Naive thymus-derived CD4-positive, alpha-beta T cell (primary cell): ENCODE results near the gene TMPRSS4. TPM values are rescaled to one million over a fixed set of nuclear protein-coding genes. Genes with fewer than 3 reads are reported as not detected.

ENCODE experiments used
- ATAC-seq: fragments of 150-1000 bp; cut with Tn5 transposase; 2 replicates; pipeline ENCODE4 v1.10.0; 2021; ENCODE audit warnings: mild to moderate bottlenecking, moderate library complexity
- CTCF ChIA-PET: fragments of 350-600 bp; sonication (Branson Sonifier 250); formaldehyde crosslinking; loops from one replicate; lab custom pipeline; 2021; ENCODE audit warnings: antibody characterized with exemption; lab: Charles Lee
- POLR2A ChIA-PET: fragments of 350-600 bp; sonication (Branson Sonifier 250); formaldehyde crosslinking; loops from one replicate; lab custom pipeline; 2021; ENCODE audit warnings: antibody characterized with exemption, inconsistent platforms; lab: Charles Lee
- DNase-seq, 9 donors: peaks; one replicate each; pipeline versions ENCODE4 v3.0.0 to v3.0.0-alpha.2; 2020 to 2022; ENCODE audit warnings: mixed read lengths in 1 of 9
- H3K27ac ChIP-seq: one replicate; pipeline ENCODE4 v1.7.0; 2013; ENCODE audit warnings: mild to moderate bottlenecking, low read depth, low read length, moderate library complexity
- H3K27me3 ChIP-seq, 2 donors: one replicate each; pipeline ENCODE4 v1.7.0; 2013; ENCODE audit warnings: low read length in 2 of 2, mild to moderate bottlenecking in 2 of 2, moderate library complexity in 2 of 2; ENCODE audit not compliant: control insufficient read depth in 2 of 2, insufficient read depth in 2 of 2
- H3K36me3 ChIP-seq, 3 experiments: 1 replicate in 2 of 3; 2 replicates in 1 of 3; pipeline ENCODE4 v1.7.0; 2013; ENCODE audit warnings: low read length in 3 of 3, mild to moderate bottlenecking in 3 of 3, moderate library complexity in 1 of 3; ENCODE audit not compliant: insufficient read depth in 3 of 3, control insufficient read depth in 2 of 3
- H3K4me1 ChIP-seq, 2 donors: one replicate each; pipeline ENCODE4 v1.7.0; 2013; ENCODE audit warnings: low read length in 2 of 2, mild to moderate bottlenecking in 2 of 2, moderate library complexity in 1 of 2; ENCODE audit not compliant: control insufficient read depth in 2 of 2, insufficient read depth in 2 of 2
- H3K4me3 ChIP-seq: 2 replicates; pipeline ENCODE4 v1.7.0; 2013; ENCODE audit warnings: mild to moderate bottlenecking, low read length
- H3K9me3 ChIP-seq, 3 experiments: 1 replicate in 2 of 3; 2 replicates in 1 of 3; pipeline ENCODE4 v1.7.0; 2013; ENCODE audit warnings: low read length in 3 of 3; ENCODE audit not compliant: control insufficient read depth in 2 of 3
- H3K27ac Mint-ChIP-seq, 9 donors: one replicate each; pipeline ENCODE4 v1.8.0; 2020 to 2022; ENCODE audit warnings: mixed read lengths in 9 of 9, mild to moderate bottlenecking in 8 of 9, moderate library complexity in 5 of 9, inconsistent platforms in 2 of 9
- H3K27me3 Mint-ChIP-seq, 5 donors: one replicate each; pipeline ENCODE4 v1.8.0; 2021 to 2022; ENCODE audit warnings: mixed read lengths in 5 of 5, mild to moderate bottlenecking in 1 of 5
- H3K36me3 Mint-ChIP-seq, 5 donors: one replicate each; pipeline ENCODE4 v1.8.0; 2020 to 2022; ENCODE audit warnings: mixed read lengths in 5 of 5, mild to moderate bottlenecking in 3 of 5, inconsistent platforms in 1 of 5
- H3K4me1 Mint-ChIP-seq, 7 donors: one replicate each; pipeline ENCODE4 v1.8.0; 2020 to 2022; ENCODE audit warnings: mixed read lengths in 7 of 7, mild to moderate bottlenecking in 3 of 7, inconsistent platforms in 1 of 7
- H3K4me3 Mint-ChIP-seq, 10 donors: one replicate each; pipeline ENCODE4 v1.8.0; 2020 to 2022; ENCODE audit warnings: mild to moderate bottlenecking in 10 of 10, mixed read lengths in 10 of 10, moderate library complexity in 6 of 10, inconsistent platforms in 2 of 10
- H3K9me3 Mint-ChIP-seq, 11 donors: one replicate each; pipeline ENCODE4 v1.8.0; 2020 to 2022; ENCODE audit warnings: mixed read lengths in 11 of 11, mild to moderate bottlenecking in 4 of 11, inconsistent platforms in 1 of 11, moderate library complexity in 1 of 11
- intact Hi-C, 2 donors: fragments of 100-400 bp; cut with micrococcal nuclease; formaldehyde crosslinking; loops; one replicate each; pipeline ENCODE4 v1.15.1; 2023
- polyA plus RNA-seq, 2 donors: library from polyadenylated mRNA; unstranded; fragments of 300-500 nt; fragmentation: Illumina TruSeq; gene quantifications; one replicate each; pipeline ENCODE4 v1.2.3, GENCODE V29; 2021
- total RNA-seq, 6 experiments: library from RNA in 5 of 6; stranded (reverse) in 5 of 6; gene quantifications; 1 replicate in 5 of 6; 2 replicates in 1 of 6; pipeline ENCODE4 v1.2.3 and lab custom pipeline; 2021 to 2026

The TMPRSS4 gene
- total and polyA plus RNA-seq, 7 experiments from 2014 or later, result not detected

DNA sequence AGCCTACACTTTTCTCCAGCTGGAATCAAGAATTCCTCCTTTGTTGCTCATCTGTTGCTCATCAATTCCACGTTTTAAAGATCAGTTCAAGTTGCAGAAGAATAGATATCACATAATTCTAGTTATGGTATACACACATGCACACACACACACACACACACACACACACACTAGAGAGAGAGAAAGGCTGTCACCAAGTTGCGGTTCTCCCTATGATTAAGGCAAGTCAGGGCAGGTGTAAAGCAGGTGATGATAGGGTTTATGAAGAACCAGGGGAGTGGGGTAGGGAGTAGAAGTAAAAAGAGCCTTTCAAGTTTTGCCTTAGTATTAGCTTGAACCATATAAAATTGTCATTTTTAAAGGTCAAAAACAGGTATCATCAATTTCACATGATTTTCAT lies 31.7 kb upstream of the TMPRSS4 start:
- no peaks in the 10 kb centered on the region for H3K9me3 ChIP-seq
- intact Hi-C loops, result no loop called here
- Mint-ChIP-seq H3K36me3 (peaks cover 0 to 10% (median 0%) of the 10 kb centered on the region in 5 donors), H3K27ac (peak overlapping the region; percentile 67 to 94 (median 88)), H3K4me1 (peaks cover 61 to 90% (median 81%) of the 10 kb centered on the region in 7 donors), H3K27me3 (no peaks in the 10 kb centered on the region), H3K9me3 (no peaks in the 10 kb centered on the region), H3K4me3 (peak overlapping the region in 7 of 10 donors; percentile 0 to 66 (median 42))
- CTCF ChIA-PET, result interaction anchor here (0.6 to 4.7 kb wide), 8 partner anchors 8 to 202 kb away, joined by 3 to 28 read pairs (median 5); no protein-coding TSS in a partner anchor
- DNase-seq (no peak), ATAC-seq (no peak)
- H3K27me3 ChIP-seq, result no peaks in the 10 kb centered on the region
- peaks cover 75 to 76% of the 10 kb centered on the region in 2 donors for H3K4me1 ChIP-seq
- H3K4me3 ChIP-seq, result no peak overlapping the region
- POLR2A ChIA-PET, result interaction anchor here (0.6 to 6.2 kb wide), 9 partner anchors 10 to 94 kb away, joined by 3 to 61 read pairs (median 5); partner anchors contain the start of gene IL10RA
- peak overlapping the region; percentile 68 for H3K27ac ChIP-seq
- no peaks in the 10 kb centered on the region for H3K36me3 ChIP-seq

- H3K4me1 ChIP-seq, result peaks cover 86 to 87% of the 10 kb centered on the region in 2 donors
- intact Hi-C loops, result loop anchor here (1.0 kb wide), 4 partner anchors 39 to 93 kb away; no protein-coding TSS in a partner anchor
- Mint-ChIP-seq H3K4me3 (peak overlapping the region in 9 of 10 donors; percentile 26 to 66 (median 44)), H3K36me3 (peaks cover 0 to 6% (median 0%) of the 10 kb centered on the region in 5 donors), H3K9me3 (no peaks in the 10 kb centered on the region), H3K27me3 (no peaks in the 10 kb centered on the region), H3K4me1 (peaks cover 69 to 96% (median 87%) of the 10 kb centered on the region in 7 donors), H3K27ac (peak overlapping the region; percentile 68 to 94 (median 87))
- ChIA-PET POLR2A (interaction anchor here (0.6 to 6.2 kb wide), 11 partner anchors 13 to 899 kb away, joined by 3 to 61 read pairs (median 6); partner anchors contain the start of gene IL10RA), CTCF (interaction anchor here (1.2 to 4.7 kb wide), 4 partner anchors 94 to 239 kb away, joined by 3 to 28 read pairs (median 8); no protein-coding TSS in a partner anchor)
- no peaks in the 10 kb centered on the region for H3K27me3 ChIP-seq
- peak overlapping the region; percentile 68 for H3K27ac ChIP-seq
- H3K36me3 ChIP-seq, result no peaks in the 10 kb centered on the region
- H3K4me3 ChIP-seq, result no peak overlapping the region
- ATAC-seq, result peak; percentile 90
- H3K9me3 ChIP-seq, result no peaks in the 10 kb centered on the region
- peak in 7 of 9 donors; percentile 44 to 71 (median 52) for DNase-seq
Observed at GRCh38 chr11:118046051-118046963, 30.6 kb upstream of the TMPRSS4 start.

DNA sequence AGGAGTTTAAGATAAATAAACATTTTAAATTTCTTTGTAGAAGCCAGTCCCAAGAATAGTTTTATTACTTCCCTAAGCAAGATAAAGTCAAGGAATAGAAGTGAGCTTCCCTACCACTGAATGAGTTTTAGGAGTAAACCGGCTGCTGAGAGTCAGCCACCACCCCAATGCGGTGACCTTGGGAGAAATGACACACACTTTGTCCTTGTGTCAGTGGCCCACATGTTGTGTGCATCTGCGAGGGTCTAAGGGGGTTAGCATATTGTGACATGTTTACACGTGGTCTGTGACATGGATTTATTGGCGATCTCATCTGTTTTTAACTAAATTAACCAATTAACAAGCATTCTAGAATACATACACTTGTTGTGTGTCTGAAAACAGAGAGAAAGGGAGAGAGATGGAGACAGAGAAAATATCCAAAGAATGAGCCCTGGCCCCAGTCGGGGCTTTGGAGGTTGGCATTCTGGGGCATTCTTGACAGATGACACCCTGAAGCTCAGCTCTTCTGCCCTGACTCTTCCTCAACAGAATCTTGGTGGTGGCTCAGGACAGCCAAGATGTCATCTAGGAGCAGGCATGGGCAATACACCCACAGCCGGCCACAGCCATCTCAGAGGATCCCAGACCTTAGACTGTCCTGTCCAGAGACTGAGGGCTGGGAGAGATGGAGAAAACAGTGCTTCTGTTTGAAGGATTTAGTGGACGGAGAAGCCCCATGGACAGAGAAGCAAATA lies 29.7 kb upstream of the TMPRSS4 start:
- no peaks in the 10 kb centered on the region for H3K9me3 ChIP-seq
- H3K4me1 Mint-ChIP-seq, result peaks cover 69 to 96% (median 90%) of the 10 kb centered on the region in 7 donors
- peak overlapping the region; percentile 5 for H3K27ac ChIP-seq
- H3K27me3 ChIP-seq, result no peaks in the 10 kb centered on the region
- no peak for ATAC-seq
- H3K36me3 Mint-ChIP-seq, result peaks cover 0 to 4% (median 0%) of the 10 kb centered on the region in 5 donors
- H3K4me3 ChIP-seq, result no peak overlapping the region
- peak overlapping the region in 8 of 10 donors; percentile 23 to 66 (median 40) for H3K4me3 Mint-ChIP-seq
- H3K4me1 ChIP-seq, result peaks cover 86 to 90% of the 10 kb centered on the region in 2 donors
- intact Hi-C loops, result loop anchor here (1.0 kb wide), 4 partner anchors 40 to 94 kb away; no protein-coding TSS in a partner anchor
- H3K27me3 Mint-ChIP-seq, result no peaks in the 10 kb centered on the region
- no peaks in the 10 kb centered on the region for H3K9me3 Mint-ChIP-seq
- DNase-seq, result no peak
- POLR2A ChIA-PET, result interaction anchor here (0.6 to 6.2 kb wide), 10 partner anchors 40 to 899 kb away, joined by 3 to 61 read pairs (median 6); partner anchors contain the start of gene IL10RA
- H3K27ac Mint-ChIP-seq, result peak overlapping the region; percentile 74 to 94 (median 87)
- CTCF ChIA-PET, result interaction anchor here (1.0 to 4.7 kb wide), 6 partner anchors 25 to 240 kb away, joined by 3 to 28 read pairs (median 3); no protein-coding TSS in a partner anchor
- H3K36me3 ChIP-seq, result no peaks in the 10 kb centered on the region

DNA sequence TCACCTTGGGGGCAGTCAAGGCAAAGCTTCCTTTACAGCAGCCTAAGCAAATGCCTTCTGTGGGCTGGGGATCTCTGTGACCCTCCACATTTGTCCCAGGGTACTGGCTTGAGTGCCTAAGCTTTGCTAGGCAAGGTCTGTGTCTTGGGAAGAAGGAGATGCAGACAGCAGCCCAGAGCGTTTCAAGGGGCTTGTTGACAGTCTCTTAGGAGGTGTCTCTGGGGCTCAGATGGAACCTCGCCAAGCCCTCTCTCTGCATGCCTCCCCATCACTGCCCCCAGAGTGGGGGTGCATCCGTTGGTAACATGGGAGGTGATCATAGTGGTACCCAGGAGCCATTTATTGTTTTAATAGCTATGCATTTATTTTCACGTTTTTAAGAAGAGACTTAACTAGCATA lies 29.1 kb upstream of the TMPRSS4 start:
- peaks cover 69 to 96% (median 90%) of the 10 kb centered on the region in 7 donors for H3K4me1 Mint-ChIP-seq
- intact Hi-C loops, result no loop called here
- no peak for DNase-seq
- CTCF ChIA-PET, result interaction anchor here (0.7 to 4.7 kb wide), 8 partner anchors 26 to 240 kb away, joined by 3 to 28 read pairs (median 3); partner anchors contain the start of gene IL10RA
- Histone ChIP-seq H3K27ac (no peak overlapping the region), H3K9me3 (no peaks in the 10 kb centered on the region), H3K4me1 (peaks cover 86 to 93% of the 10 kb centered on the region in 2 donors), H3K4me3 (no peak overlapping the region), H3K36me3 (no peaks in the 10 kb centered on the region), H3K27me3 (no peaks in the 10 kb centered on the region)
- POLR2A ChIA-PET, result interaction anchor here (0.8 to 6.2 kb wide), 7 partner anchors 41 to 233 kb away, joined by 3 to 61 read pairs (median 16); partner anchors contain the start of gene IL10RA
- no peaks in the 10 kb centered on the region for H3K9me3 Mint-ChIP-seq
- H3K27me3 Mint-ChIP-seq, result no peaks in the 10 kb centered on the region
- peaks cover 0 to 4% (median 0%) of the 10 kb centered on the region in 5 donors for H3K36me3 Mint-ChIP-seq
- H3K27ac Mint-ChIP-seq, result peak overlapping the region in 8 of 9 donors; percentile 4 to 94 (median 82)
- ATAC-seq, result no peak
- peak overlapping the region in 2 of 10 donors; percentile 15 to 19 for H3K4me3 Mint-ChIP-seq

DNA sequence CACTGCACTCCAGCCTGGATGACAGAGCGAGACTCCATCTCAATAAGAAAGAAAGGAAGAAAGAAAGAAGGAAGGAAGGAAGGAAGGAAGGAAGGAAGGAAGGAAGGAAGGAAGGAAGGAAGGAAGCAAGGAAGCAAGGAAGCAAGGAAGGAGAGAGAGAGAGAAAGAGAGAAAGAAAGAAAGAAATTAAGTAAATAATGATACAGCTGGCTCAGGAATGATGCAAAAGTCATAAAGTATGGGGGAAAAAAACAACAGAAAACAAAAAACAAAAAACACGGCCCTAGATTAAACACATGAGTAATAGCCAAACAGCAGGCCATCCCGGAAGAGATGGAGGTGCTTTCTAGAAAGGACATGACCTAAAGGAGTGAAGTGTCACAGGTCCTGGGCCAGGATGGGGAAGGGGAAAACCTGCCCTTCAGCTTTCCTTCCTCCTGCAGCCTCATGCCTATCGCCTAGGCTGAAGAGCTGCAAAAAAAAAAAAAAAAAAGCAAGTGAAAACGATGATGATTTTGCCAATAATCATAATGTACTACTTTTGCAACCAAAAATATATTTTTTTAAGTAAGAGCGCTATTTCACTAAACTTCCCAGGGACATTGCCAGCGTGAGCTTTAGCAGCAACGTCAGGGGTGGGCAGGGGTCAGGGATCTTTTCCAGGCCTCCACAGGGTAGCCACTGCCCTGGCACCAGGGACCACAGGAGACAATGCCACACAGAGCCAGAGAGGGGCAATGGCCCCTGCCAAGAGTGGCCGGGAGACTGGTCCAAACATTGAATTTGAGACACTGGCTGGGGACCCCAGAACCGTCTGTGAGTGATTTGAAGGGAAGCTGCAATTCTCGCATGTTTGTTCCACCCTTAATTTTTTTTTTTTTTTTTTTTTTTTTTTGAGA lies 28.2 kb upstream of the TMPRSS4 start:
- no peak for ATAC-seq
- Histone ChIP-seq H3K4me1 (peaks cover 88 to 96% of the 10 kb centered on the region in 2 donors), H3K36me3 (no peaks in the 10 kb centered on the region), H3K9me3 (no peaks in the 10 kb centered on the region), H3K27ac (no peak overlapping the region), H3K27me3 (no peaks in the 10 kb centered on the region), H3K4me3 (no peak overlapping the region)
- no peak for DNase-seq
- POLR2A ChIA-PET, result interaction anchor here (0.8 to 6.2 kb wide), 8 partner anchors 14 to 98 kb away, joined by 3 to 61 read pairs (median 12); partner anchors contain the start of gene IL10RA
- H3K27me3 Mint-ChIP-seq, result no peaks in the 10 kb centered on the region
- H3K27ac Mint-ChIP-seq, result peak overlapping the region; percentile 65 to 94 (median 76)
- CTCF ChIA-PET, result interaction anchor here (0.6 to 4.7 kb wide), 9 partner anchors 8 to 241 kb away, joined by 3 to 28 read pairs (median 3); partner anchors contain the start of gene IL10RA
- intact Hi-C loops, result no loop called here
- H3K4me1 Mint-ChIP-seq, result peaks cover 66 to 96% (median 87%) of the 10 kb centered on the region in 7 donors
- H3K4me3 Mint-ChIP-seq, result peak overlapping the region in 7 of 10 donors; percentile 1 to 69 (median 42)
- no peaks in the 10 kb centered on the region for H3K9me3 Mint-ChIP-seq
- H3K36me3 Mint-ChIP-seq, result peaks cover 0 to 4% (median 0%) of the 10 kb centered on the region in 5 donors
